ENCODE measurements around the gene NTRK3.

GRCh38 chr15:87829332-87830050, 427.0 kb downstream of the NTRK3 start:
- no peak for TF ChIP-seq CTCF (optimal IDR thresholded peaks at IDR 0.05 in 1 of 3, IDR thresholded peaks at IDR 0.05 in 1 of 3, conservative IDR thresholded peaks at IDR 0.05 in 1 of 3; ENCODE audit: extremely low read depth in 1 of 3, insufficient read depth in 2 of 3, low read length in 3 of 3)
- no peak for TF ChIP-seq EZH2 (IDR thresholded peaks at IDR 0.05; ENCODE audit: low read length)
